Endothelial cell of umbilical vein (primary cell): ENCODE results near the gene KISS1. TPM values are rescaled to one million over a fixed set of nuclear protein-coding genes. Genes with fewer than 3 reads are reported as not detected.
A peak's percentile ranks its signal among the peaks of the same experiment; 100 is the strongest.

ENCODE experiments used
- BruUV-seq: library from RNA; stranded (reverse); fragments of 400-500 nt; replicated peaks from 2 replicates; lab custom pipeline; 2021; lab: Mats Ljungman, UMichigan
- CTCF ChIA-PET: fragments of 300-600, 350-600 bp; sonication (Branson Sonifier 250); formaldehyde crosslinking; loops from one replicate; lab custom pipeline; 2021; ENCODE audit warnings: antibody characterized with exemption, inconsistent platforms; lab: Charles Lee
- POLR2A ChIA-PET: fragments of 300-600, 350-600 bp; sonication (Branson Sonifier 250); formaldehyde crosslinking; loops from one replicate; lab custom pipeline; 2021; ENCODE audit warnings: antibody characterized with exemption, inconsistent platforms; lab: Charles Lee
- DNase-seq: peaks from one replicate; pipeline ENCODE4 v3.0.0-alpha.2; 2011; ENCODE audit warnings: low read depth, low spot score
- FAIRE-seq: peaks from 2 replicates; lab custom pipeline; 2011; peaks lifted over from hg19 to GRCh38; lab: Jason Lieb, UNC
- H2AFZ ChIP-seq: 2 replicates; pipeline ENCODE4 v1.6.0; 2012; ENCODE audit warnings: low read depth, low read length, control low read depth, inconsistent platforms
- H3K27ac ChIP-seq: 2 replicates; pipeline ENCODE4 v1.5.1; 2011; ENCODE audit warnings: low read depth, mild to moderate bottlenecking, control low read depth, low read length, moderate library complexity; ENCODE audit not compliant: insufficient read depth
- H3K27me3 ChIP-seq, 2 experiments: 2 replicates each; pipeline versions ENCODE4 v1.6.0 to v1.6.1; 2011; ENCODE audit warnings: low read length in 2 of 2, mixed read lengths in 1 of 2; ENCODE audit not compliant: control insufficient read depth in 2 of 2, insufficient read depth in 2 of 2
- H3K36me3 ChIP-seq, 2 experiments: 2 replicates in 1 of 2; 3 replicates in 1 of 2; pipeline ENCODE4 v1.5.1; 2011; ENCODE audit warnings: low read length in 2 of 2, mild to moderate bottlenecking in 1 of 2, moderate library complexity in 1 of 2; ENCODE audit not compliant: control insufficient read depth in 2 of 2, insufficient read depth in 2 of 2; ENCODE audit errors: extremely low read depth in 1 of 2
- H3K4me1 ChIP-seq: 3 replicates; pipeline ENCODE4 v1.5.1; 2011; ENCODE audit warnings: mild to moderate bottlenecking, low read length; ENCODE audit not compliant: control insufficient read depth, insufficient read depth; ENCODE audit errors: extremely low read depth
- H3K4me2 ChIP-seq: 2 replicates; pipeline ENCODE4 v1.6.1; 2011; ENCODE audit warnings: low read length, control low read depth, mixed read lengths; ENCODE audit not compliant: insufficient read depth
- H3K4me3 ChIP-seq, 3 experiments: fragments of 200-600 bp in 1 of 3; sonication (generic), shearing (Covaris generic) in 1 of 3; replicated peaks in 1 of 3; 2 replicates each; pipeline ENCODE4 v1.5.1; 2011 to 2016; ENCODE audit warnings: control low read depth in 3 of 3, low read length in 3 of 3, mild to moderate bottlenecking in 2 of 3, inconsistent platforms in 1 of 3, low read depth in 1 of 3, moderate library complexity in 1 of 3; ENCODE audit not compliant: insufficient read depth in 1 of 3
- H3K79me2 ChIP-seq: 2 replicates; pipeline ENCODE4 v1.6.0; 2012; ENCODE audit warnings: low read length, inconsistent platforms; ENCODE audit not compliant: control insufficient read depth, insufficient read depth
- H3K9ac ChIP-seq: replicated peaks from 2 replicates; pipeline ENCODE3; 2011; ENCODE audit warnings: low read length, control low read depth; ENCODE audit not compliant: insufficient read depth; ENCODE audit errors: extremely low read depth
- H3K9me1 ChIP-seq: replicated peaks from 3 replicates; pipeline ENCODE4 v1.6.0; 2011; ENCODE audit warnings: mild to moderate bottlenecking, low read length; ENCODE audit not compliant: control insufficient read depth, insufficient read depth; ENCODE audit errors: extremely low read depth
- H3K9me3 ChIP-seq: replicated peaks from 2 replicates; pipeline ENCODE4 v1.5.1; 2012; ENCODE audit warnings: low read length, inconsistent platforms; ENCODE audit not compliant: control insufficient read depth, insufficient read depth
- H4K20me1 ChIP-seq: replicated peaks from 2 replicates; pipeline ENCODE3; 2011; ENCODE audit warnings: mild to moderate bottlenecking, low read length; ENCODE audit not compliant: control insufficient read depth, insufficient read depth; ENCODE audit errors: extremely low read depth
- CTCF ChIP-seq, 2 donors: IDR thresholded peaks; 1 replicate in 1 of 2; 2 replicates in 1 of 2; pipeline ENCODE4 v1.5.1; 2011; ENCODE audit warnings: low read length in 2 of 2, mild to moderate bottlenecking in 2 of 2, moderate library complexity in 2 of 2, control low read depth in 1 of 2, inconsistent platforms in 1 of 2, low read depth in 1 of 2; ENCODE audit not compliant: insufficient read depth in 1 of 2; ENCODE audit errors: extremely low read depth in 1 of 2
- EZH2 ChIP-seq: IDR thresholded peaks from 2 replicates; pipeline ENCODE4 v1.6.1; 2012; ENCODE audit warnings: borderline replicate concordance, low read depth, mild to moderate bottlenecking, moderate library complexity, low read length, inconsistent platforms; ENCODE audit not compliant: severe bottlenecking
- GATA2 ChIP-seq: IDR thresholded peaks from 2 replicates; pipeline ENCODE4 v1.7.0; 2011; ENCODE audit warnings: low read depth, mild to moderate bottlenecking, moderate library complexity, mixed read lengths, low read length; ENCODE audit not compliant: insufficient read length, insufficient read depth
- MYC ChIP-seq: IDR thresholded peaks from one replicate; pipeline ENCODE4 v1.6.1; 2011; ENCODE audit warnings: mild to moderate bottlenecking, low read depth, low read length
- POLR2AphosphoS5 ChIP-seq: IDR thresholded peaks from 2 replicates; pipeline ENCODE4 v1.6.1; 2012; ENCODE audit warnings: low read depth, mild to moderate bottlenecking, control low read depth, low read length, moderate library complexity; ENCODE audit not compliant: insufficient read depth
- dilution Hi-C: fragments of 300-500 bp; cut with MboI; formaldehyde crosslinking; loops from one replicate; pipeline ENCODE4 v1.15.0; 2019; ENCODE audit warnings: low sequenced_read_pairs; ENCODE audit not compliant: extremely low pct_ligation_motif_present
- intact Hi-C: fragments of 100-400 bp; cut with micrococcal nuclease; formaldehyde crosslinking; loops from one replicate; pipeline ENCODE4 v1.10.0; 2022
- polyA plus RNA-seq, 4 experiments: library from polyadenylated mRNA; depleted of rRNA in 3 of 4; stranded (reverse) in 3 of 4; unstranded in 1 of 4; fragments of >200 nt; gene quantifications; 2 replicates each; pipeline versions ENCODE4 v1.2.1 to v1.2.3, GENCODE V29; 2011 to 2012; ENCODE audit warnings: missing spikeins in 1 of 4
- total RNA-seq: library from RNA; stranded (reverse); gene quantifications from 2 replicates; pipeline ENCODE4 v1.2.3, GENCODE V29; 2021
- TF ChIP-seq, protein P1 (sequence below): IDR thresholded peaks from 2 replicates; pipeline ENCODE4 v1.6.1; 2011; ENCODE audit not compliant: insufficient read depth, insufficient read length

The KISS1 gene
- total and polyA plus RNA-seq, 2 donors (not counting 3 experiments of a cell fraction or from before 2014, with no cell fraction given), result 0.22 to 1.00 TPM

DNA sequence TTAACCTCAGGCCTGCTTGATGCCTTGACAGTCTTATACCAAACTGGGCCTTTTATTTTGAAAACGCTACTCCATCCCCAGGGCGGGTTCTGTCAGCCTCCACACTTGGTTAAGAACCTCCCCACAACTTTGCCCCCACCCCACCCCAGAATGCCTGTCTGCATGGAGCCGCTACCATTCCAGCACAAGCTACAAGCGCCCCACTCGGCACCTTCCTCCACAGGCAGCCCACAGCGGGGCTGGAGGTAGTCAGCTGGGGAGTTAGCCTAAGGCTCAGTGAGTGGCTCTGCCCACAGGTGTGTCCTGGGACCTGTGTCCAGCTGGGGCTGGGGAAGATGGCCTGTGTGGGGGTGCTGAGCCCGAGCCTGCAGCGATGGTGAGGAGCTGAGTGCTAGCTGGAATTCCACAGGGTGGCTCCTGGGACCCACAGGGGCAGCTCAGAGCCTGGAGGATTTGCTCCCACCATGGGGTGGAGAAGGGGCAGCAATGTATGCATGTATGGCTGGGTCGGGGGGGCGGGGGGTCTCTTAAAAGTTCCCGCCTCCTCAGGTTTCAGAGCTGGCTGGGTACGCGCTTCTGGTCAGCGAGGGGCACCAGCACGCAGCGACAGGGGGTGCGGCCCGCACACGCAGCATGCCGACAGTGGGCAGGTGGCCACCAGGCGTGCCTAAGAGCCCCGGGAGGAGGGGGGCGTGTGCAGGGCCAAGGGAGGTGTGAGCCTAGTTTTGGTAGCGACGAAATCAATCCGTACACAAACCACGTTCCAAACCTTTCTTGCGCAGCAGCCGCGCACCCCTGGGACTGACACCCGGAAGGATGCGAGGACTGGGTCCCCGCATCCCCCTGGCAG, 45.4 kb downstream of the KISS1 start:
- no peaks in the 10 kb centered on the region for H3K36me3 ChIP-seq
- FAIRE-seq, result peak; percentile 4
- CTCF ChIA-PET, result interaction anchor here (1.1 to 3.8 kb wide), 13 partner anchors 12 to 280 kb away, joined by 3 to 29 read pairs (median 5); partner anchors contain the start of gene SOX13
- peak overlapping the region; percentile 69 for H3K9ac ChIP-seq
- dilution Hi-C loops (loop anchor here (25.0 kb wide), 1 partner anchor 186 kb away; no protein-coding TSS in a partner anchor), intact Hi-C loops (loop anchor here (2.0 kb wide), 1 partner anchor 20 kb away; no protein-coding TSS in a partner anchor)
- H3K27ac ChIP-seq, result no peak overlapping the region
- no peaks in the 10 kb centered on the region for H3K79me2 ChIP-seq
- H3K27me3 ChIP-seq, result no peaks in the 10 kb centered on the region
- POLR2A ChIA-PET, result no interaction called here
- DNase-seq, result no peak
- H2AFZ ChIP-seq, result peak overlapping the region; percentile 81
- peak overlapping the region in 2 of 3 experiments; percentile 53 to 78 for H3K4me3 ChIP-seq
- BruUV-seq, result TSS peak; percentile 28
- peak overlapping the region; percentile 39 for H3K4me2 ChIP-seq
- H3K9me1 ChIP-seq, result no peaks in the 10 kb centered on the region
- H3K4me1 ChIP-seq, result peaks cover 5% of the 10 kb centered on the region
- no peaks in the 10 kb centered on the region for H4K20me1 ChIP-seq
- no peaks in the 10 kb centered on the region for H3K9me3 ChIP-seq
- TF ChIP-seq EZH2 (peak; percentile 37), MYC (no peak)

GRCh38 chr1:204149635-204150565, 46.4 kb downstream of the KISS1 start:
- intact Hi-C loops (loop anchor here (2.0 kb wide), 1 partner anchor 19 kb away; no protein-coding TSS in a partner anchor), dilution Hi-C loops (loop anchor here (25.0 kb wide), 2 partner anchors 187 to 288 kb away; partner anchors contain the start of gene SNRPE)
- TF ChIP-seq CTCF (IDR thresholded peaks at IDR 0.05; ENCODE audit: extremely low read depth in 1 of 2, insufficient read depth in 1 of 2, low read depth in 1 of 2, low read length in 2 of 2), result no peak
- TF ChIP-seq POLR2AphosphoS5, result no peak
- TF ChIP-seq, protein P1, sequence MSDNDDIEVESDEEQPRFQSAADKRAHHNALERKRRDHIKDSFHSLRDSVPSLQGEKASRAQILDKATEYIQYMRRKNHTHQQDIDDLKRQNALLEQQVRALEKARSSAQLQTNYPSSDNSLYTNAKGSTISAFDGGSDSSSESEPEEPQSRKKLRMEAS, result no peak
- no peak for TF ChIP-seq MYC
- no peak for TF ChIP-seq GATA2
- no peaks in the 10 kb centered on the region for H3K79me2 ChIP-seq
- H3K4me1 ChIP-seq, result peaks cover 5% of the 10 kb centered on the region
- H3K9ac ChIP-seq, result no peak overlapping the region
- H3K4me3 ChIP-seq, result no peak overlapping the region
- no peak for FAIRE-seq
- no peak overlapping the region for H3K4me2 ChIP-seq
- no peak for DNase-seq
- no peak overlapping the region for H2AFZ ChIP-seq
- no peaks in the 10 kb centered on the region for H3K9me3 ChIP-seq
- ChIA-PET POLR2A (no interaction called here), CTCF (interaction anchor here (1.1 to 3.8 kb wide), 4 partner anchors 13 to 213 kb away, joined by 3 to 29 read pairs (median 13); partner anchors contain the start of gene GOLT1A)
- no peak overlapping the region for H3K27ac ChIP-seq
- no peaks in the 10 kb centered on the region for H3K9me1 ChIP-seq
- no peaks in the 10 kb centered on the region for H3K36me3 ChIP-seq
- no peaks in the 10 kb centered on the region for H3K27me3 ChIP-seq
- BruUV-seq, result no TSS peak
- H4K20me1 ChIP-seq, result no peaks in the 10 kb centered on the region
